NCI-H748 treated with DMSO at 0.1 percent for 48 hours (cell line): Measurements from ENCODE around the gene SLC1A2.

ENCODE experiments used
- DNase-seq: peaks from one replicate; lab custom pipeline; 2025; lab: John Stamatoyannopoulos, UW

The SLC1A2 gene

GRCh38 chr11:35413598-35413997 lies 5.8 kb downstream of the SLC1A2 start:
- no peak for DNase-seq

DNA sequence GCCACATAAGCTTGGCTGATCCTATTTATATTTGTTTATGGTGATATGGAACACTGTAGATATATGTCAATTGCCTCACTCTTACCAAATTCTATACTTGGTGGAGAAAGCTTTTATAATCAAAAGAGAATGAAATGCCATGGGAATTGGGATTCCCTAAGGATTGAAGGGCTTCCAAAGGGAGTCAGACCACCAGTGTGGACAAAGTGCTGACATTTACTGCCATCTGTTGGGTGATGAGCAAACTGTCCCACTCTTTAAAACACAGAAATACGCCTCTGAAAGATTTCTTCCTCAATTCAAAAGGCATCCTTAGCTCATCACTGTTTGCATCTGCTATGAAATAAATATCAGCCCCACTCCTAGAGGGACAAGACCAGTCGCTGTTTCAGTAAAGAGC lies 7.1 kb downstream of the SLC1A2 start:
- DNase-seq: peak; percentile 38

DNA sequence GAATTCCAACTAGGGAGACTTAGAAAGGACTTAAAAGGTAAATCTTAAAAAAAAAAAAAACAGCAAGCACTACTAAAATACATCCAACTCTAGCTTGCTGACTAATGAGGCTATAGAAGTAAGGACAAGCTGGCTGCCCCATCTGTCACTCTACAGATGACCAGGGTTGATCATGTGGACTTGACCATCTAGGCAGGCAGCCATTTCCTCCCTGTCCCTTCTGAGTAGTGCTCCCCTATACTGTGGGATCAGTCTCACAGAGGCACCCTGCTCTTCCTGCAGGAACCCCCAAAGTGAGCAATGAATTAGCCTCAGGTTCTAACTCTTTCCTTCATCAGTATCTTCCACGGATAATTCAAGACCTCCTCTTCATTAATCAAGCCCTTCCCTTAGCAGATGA lies 12.3 kb downstream of the SLC1A2 start:
- no peak for DNase-seq

GRCh38 chr11:35404388-35404775 lies 15.0 kb downstream of the SLC1A2 start:
- peak; percentile 20 for DNase-seq

DNA sequence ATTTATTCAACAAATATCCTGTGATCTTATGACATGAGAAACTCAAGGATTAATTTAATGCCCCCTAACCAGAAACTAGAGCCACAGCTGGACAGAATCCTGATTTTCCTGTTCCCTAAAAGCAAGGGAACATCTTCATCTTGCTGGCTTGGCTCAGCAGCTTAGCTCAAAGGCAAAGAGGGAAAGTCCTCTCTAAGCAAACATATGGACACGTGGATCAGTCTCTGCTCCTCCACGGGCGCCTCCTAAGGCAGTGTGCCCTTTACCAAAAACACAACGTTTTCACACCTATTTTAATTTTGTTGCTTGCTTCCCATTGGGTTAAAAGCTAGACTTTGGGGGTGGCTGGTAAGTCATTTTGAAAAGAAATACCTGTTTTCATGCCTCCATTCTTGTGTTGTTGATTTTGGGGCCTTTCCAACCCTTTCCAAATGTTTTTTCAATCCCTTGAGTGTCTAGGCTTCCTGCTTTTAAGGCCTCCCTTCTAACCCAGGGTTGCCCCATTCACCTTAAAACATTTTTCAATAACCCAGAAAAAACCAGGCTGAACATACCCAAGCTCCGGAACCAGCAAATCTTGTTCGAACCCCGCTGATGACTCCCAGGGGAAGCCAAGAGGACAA lies 15.5 kb downstream of the SLC1A2 start:
- DNase-seq: no peak

DNA sequence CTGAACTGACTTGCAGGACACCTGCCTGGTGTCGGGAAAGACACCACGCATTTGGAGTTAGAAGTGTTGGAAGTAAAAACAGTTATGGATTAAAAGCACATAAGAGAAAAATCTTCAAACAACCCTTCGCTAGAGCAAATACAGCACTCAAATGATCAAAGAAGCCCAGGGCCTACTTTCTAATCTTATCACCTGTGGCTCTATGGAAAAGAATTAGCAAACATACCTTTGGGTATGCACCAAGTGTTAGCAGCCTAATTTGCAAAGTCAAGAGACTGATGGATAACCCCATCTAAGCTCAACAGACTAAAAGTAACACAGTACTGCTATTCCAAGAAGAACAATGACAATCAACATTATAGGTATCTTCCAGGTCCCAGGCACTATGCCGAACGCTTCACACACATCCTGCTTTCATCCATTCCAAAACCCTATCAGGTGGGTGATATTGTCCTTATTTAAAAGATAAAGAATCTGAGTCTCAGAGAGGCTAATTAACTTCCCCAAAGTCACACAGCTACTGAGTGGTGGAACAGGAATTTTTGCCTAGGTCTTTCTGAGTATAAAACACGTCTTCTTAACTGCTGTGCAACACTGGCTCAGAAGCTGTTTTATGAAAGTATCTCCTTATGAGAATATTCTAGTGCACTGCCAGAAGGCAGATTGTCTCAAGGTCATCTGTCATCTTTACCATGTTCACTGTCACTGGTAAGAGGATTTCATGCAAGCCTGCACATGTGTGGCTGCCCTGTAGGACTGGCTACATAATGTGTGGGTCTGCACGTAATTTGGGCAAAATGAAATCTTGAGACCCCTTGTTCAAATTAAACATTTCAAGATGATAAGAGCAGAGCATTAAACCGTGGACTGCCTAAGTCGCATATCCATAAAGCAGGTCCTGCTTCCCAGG lies 16.4 kb downstream of the SLC1A2 start:
- no peak for DNase-seq

DNA sequence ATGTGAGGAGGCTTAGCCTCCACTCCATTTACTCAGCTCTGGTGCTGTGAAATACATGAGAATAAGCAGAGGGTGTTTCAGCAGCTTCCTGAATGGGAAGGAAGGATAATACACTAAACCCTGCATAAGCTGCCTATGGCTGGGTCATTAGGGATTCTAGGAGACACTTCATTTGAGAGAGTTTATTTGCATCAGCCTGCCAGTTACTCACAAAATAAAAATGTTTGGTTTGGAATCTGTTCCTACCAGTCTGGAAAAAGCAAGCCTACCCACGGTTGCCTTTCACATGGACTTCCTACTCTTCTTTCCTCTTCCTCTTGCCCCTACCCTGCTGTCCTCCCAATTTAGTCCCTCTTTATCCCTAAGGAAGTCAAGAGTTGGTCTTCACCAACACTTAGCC lies 20.5 kb downstream of the SLC1A2 start:
- DNase-seq: no peak

GRCh38 chr11:35394941-35395340 lies 24.4 kb downstream of the SLC1A2 start:
- DNase-seq: no peak

DNA sequence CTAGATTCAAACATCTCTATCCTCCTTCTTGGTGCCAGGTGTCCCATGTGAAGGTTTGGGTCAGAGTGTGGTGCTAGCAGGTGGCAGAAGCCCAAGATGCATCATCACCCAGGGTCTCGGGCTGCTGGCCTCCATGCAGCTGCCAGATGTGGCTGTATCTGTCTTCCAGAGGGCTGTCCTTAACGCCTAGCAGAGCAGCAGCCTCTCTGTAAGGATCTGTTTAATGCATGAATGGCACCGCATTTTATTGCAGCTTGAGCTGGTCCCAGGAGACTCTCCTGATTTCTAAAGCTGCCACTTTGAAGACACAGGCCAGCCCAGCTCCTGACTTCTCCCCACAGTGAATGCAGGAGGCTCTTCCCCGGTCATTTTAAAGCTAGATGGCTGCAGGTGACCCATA lies 26.3 kb downstream of the SLC1A2 start:
- DNase-seq: no peak

DNA sequence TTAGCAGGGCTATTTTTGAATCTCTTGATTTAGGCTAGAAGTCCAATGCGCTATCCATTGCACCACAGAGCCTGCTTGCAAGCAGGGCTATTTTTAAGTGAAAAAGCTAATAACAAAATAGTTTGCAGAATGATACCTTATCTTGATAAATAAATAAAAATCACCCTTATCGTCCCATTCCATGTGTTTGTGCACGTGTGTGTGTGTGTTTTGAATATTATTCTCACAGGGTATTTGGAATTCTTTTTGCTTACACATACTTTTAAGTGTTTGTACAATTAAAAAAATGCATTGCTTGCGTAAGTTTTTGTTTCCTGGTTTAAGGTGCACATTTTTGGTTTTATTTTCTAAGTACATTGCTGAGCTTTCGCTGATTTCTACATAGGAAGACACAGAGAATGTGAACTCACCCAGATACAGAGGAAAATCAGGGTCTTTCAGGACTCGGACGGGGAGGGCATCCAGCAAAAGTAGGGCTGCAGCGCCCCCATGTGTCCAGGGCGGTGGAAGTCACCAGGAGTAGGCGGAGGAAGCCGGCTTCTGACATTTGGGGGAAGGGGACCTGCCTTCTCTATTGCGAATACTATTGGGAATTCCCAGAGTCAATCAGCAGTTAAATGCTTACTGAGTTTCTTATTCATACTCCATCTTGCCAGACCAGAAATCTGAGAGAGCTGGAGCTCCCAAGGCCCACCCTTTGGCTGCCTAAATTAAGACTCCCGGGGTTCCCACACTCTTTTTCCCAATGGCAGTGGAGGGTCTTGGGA lies 27.3 kb downstream of the SLC1A2 start:
- DNase-seq: peak; percentile 54

- DNase-seq: peak; percentile 53
Measured at GRCh38 chr11:35390737-35391682, 28.3 kb downstream of the SLC1A2 start.

DNA sequence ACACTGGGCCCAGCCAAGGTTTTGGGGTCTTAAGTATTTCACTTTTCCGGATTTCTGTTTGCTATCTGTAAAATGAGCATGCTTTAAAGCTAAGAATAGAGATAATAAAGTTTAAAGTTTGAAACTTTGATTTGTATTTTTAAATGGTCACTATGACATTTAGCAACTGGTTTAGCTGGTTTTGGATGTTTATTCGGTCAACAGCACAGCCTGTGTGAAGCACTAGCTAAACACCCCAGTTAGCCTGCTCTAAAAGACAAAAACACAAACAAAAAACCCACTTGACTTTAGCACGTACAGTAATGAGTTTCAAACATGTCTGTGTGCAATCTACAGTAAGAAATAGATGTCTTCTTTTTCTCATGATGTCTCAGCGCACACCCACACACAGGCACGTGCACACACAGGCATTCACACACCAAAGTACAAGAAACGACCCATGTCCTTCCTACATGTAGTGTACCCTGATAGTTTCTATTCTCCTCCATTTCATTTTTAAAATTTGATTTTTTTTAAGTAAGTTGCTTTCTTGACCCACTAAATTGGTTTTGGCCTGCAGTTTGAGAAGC lies 29.4 kb downstream of the SLC1A2 start:
- DNase-seq: peak; percentile 66

DNA sequence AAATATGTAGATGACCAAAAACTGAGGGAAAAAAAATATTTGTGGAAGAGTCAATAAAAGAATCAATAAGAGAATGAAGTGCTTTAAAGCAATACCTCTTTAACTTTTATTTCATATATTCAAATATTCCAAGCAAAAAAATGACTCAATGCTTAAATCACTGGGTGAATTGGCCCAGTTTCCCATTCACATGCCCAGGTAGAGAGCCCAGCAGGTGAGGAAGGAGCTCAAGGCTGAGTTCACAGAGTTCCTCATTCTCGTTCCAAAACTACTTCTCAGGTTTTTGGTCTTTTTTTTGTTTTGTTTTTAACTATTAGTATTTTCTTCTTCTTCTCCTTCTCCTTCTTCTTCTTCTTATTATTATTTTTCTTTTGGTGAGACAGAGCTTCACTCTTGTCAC lies 30.2 kb downstream of the SLC1A2 start:
- no peak for DNase-seq

- no peak for DNase-seq
Measured at GRCh38 chr11:35388061-35388460, 31.3 kb downstream of the SLC1A2 start.

DNA sequence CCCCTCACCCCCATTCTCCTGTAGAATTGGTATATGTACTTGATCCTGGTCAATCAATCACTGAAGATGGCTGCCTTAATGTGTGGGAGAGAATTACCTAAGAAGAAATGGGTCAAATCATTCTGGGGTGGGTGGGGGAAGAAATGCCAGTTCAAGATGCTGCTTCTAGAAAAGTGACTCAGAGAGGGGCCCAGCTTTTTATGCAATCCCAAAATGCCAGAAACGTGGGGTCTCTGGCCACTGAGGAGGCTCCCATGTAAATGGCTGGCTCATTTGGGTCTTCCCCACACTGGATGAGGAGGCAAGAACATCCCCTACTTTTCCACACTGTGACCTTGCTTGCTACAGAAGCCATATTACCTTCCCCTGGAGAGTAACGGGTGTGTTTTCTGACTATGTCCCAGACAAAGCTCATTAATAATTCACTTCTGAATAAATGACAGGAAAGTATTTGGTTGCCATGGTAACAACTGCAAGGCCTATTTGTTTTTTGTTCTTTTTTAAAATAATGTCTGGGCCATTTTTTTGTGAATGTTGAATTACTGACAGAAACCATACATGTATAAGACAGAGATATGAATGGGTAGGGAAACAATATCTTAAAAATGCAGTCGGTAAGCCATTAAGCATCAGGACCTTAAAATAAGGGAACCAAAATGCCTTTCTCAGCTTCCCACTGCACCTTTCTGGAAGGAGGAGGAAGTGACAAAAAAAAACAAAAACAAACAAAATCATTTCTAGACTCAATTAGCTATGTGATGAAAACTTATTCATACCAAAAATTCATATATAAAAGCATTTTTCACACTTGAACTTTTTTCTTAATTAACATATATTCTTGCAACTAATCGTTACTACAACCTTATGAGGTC lies 32.0 kb downstream of the SLC1A2 start:
- no peak for DNase-seq

DNA sequence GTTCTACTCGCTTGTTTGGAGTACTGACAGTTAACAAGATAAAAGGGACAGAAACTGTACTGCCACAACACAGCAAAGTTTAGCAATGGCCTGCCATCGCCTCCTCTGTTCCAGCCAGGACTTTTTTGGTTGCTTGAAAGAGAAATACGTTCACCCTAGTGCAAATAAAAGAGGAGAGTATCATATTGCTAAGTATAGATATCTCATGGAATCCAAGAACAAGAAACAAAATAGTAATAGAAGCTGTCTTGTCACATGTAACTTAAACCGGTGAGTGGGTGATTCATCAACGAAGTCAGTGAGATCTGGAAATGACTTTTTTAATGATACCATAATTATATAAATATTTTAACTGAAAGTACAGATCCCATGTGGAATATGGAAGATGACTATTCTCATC lies 35.4 kb downstream of the SLC1A2 start:
- no peak for DNase-seq

- no peak for DNase-seq
Measured at GRCh38 chr11:35381709-35382322, 37.5 kb downstream of the SLC1A2 start.

- no peak for DNase-seq
Measured at GRCh38 chr11:35380603-35381002, 38.8 kb downstream of the SLC1A2 start.

- no peak for DNase-seq
Measured at GRCh38 chr11:35377262-35377661, 42.1 kb downstream of the SLC1A2 start.

DNA sequence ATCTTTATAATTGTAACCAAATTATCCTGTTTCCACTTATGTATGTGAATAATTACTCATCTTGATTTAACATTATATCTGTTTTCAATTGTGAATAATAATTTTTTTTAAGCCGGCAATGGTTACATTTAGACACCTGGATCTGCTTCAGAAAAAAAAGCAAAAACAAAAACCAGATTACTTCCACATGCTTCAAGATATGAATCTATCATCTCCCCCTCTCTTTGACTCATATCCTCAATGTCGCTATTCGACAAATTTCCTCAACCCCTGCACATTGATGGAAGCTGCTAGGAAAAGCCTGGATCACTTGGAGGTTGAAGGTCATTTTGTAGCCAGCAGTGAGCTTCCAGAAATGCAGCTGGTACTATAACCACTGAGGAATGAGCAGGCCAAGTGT lies 42.7 kb downstream of the SLC1A2 start:
- no peak for DNase-seq
